Hepatocyte (in vitro differentiated cells): Measurements from ENCODE around the gene RAB12. TPM values are rescaled to one million over a fixed set of nuclear protein-coding genes. Genes with fewer than 3 reads are reported as not detected.
"Not testable (repeated sequence)": the region's sequence is repeated elsewhere in the genome, so short reads cannot be mapped to it uniquely, and the experiment has no call there.

ENCODE experiments used
- DNase-seq: peaks from one replicate; pipeline ENCODE4 v3.0.0-alpha.2; 2016; ENCODE audit warnings: low spot score
- H2AFZ ChIP-seq: fragments of 200-600 bp; sonication (generic); 2 replicates; pipeline ENCODE4 v1.6.0; 2016; ENCODE audit warnings: antibody characterized with exemption, mild to moderate bottlenecking
- H3K27ac ChIP-seq: fragments of 200-600 bp; sonication (generic); 2 replicates; pipeline ENCODE4 v1.5.1; 2016; ENCODE audit warnings: mild to moderate bottlenecking
- H3K27me3 ChIP-seq: fragments of 200-600 bp; sonication (generic); 2 replicates; pipeline ENCODE4 v1.6.1; 2016
- H3K36me3 ChIP-seq: fragments of 200-600 bp; sonication (generic); replicated peaks from 2 replicates; pipeline ENCODE4 v1.5.1; 2016; ENCODE audit warnings: low read depth; ENCODE audit not compliant: insufficient read depth
- H3K4me1 ChIP-seq: fragments of 200-600 bp; sonication (generic); 2 replicates; pipeline ENCODE4 v1.5.1; 2016; ENCODE audit warnings: mild to moderate bottlenecking, moderate library complexity; ENCODE audit not compliant: insufficient read depth
- H3K4me2 ChIP-seq: fragments of 200-600 bp; sonication (generic); 2 replicates; pipeline ENCODE4 v1.6.0; 2016
- H3K4me3 ChIP-seq: fragments of 200-600 bp; sonication (generic); 2 replicates; pipeline ENCODE4 v1.5.1; 2016; ENCODE audit warnings: mild to moderate bottlenecking
- H3K79me2 ChIP-seq: fragments of 200-600 bp; sonication (generic); 2 replicates; pipeline ENCODE4 v1.6.0; 2017; ENCODE audit warnings: mild to moderate bottlenecking
- H3K9me2 ChIP-seq: fragments of 200-600 bp; sonication (generic); replicated peaks from 2 replicates; pipeline ENCODE4 v1.6.0; 2017; ENCODE audit warnings: mild to moderate bottlenecking; ENCODE audit not compliant: insufficient read depth
- H3K9me3 ChIP-seq: fragments of 200-600 bp; sonication (generic); 2 replicates; pipeline ENCODE4 v1.5.1; 2016; ENCODE audit warnings: low read depth, mild to moderate bottlenecking
- H4K20me1 ChIP-seq: fragments of 200-600 bp; sonication (generic); 2 replicates; pipeline ENCODE4 v1.6.0; 2016; ENCODE audit warnings: mild to moderate bottlenecking; ENCODE audit not compliant: insufficient read depth, poor library complexity, severe bottlenecking
- EZH2 ChIP-seq: fragments of 200-600 bp; sonication (generic); IDR thresholded peaks from 2 replicates; pipeline ENCODE4 v1.6.1; 2016; ENCODE audit warnings: antibody characterized with exemption, mild to moderate bottlenecking, borderline replicate concordance
- EZH2phosphoT487 ChIP-seq: fragments of 200-600 bp; sonication (generic); IDR thresholded peaks from one replicate; pipeline ENCODE4 v1.6.1; 2018; ENCODE audit warnings: antibody characterized with exemption, mild to moderate bottlenecking, low read depth, moderate library complexity; ENCODE audit not compliant: unreplicated experiment, severe bottlenecking
- WGBS: methylation state at CpG from one replicate; pipeline ENCODE4 v1.1.6; 2016; ENCODE audit warnings: low lambda C conversion rate; ENCODE audit errors: missing lambda C conversion rate; 5-methylcytosine and 5-hydroxymethylcytosine counted together
- polyA plus RNA-seq: library from polyadenylated mRNA; unstranded; fragments of >200 nt; fragmentation: Nextera tagmentation; extraction: Ambion mirVana; gene quantifications from 2 replicates; pipeline ENCODE4 v1.2.1, GENCODE V29; 2016
- total RNA-seq: library from RNA; depleted of rRNA; stranded (reverse); fragments of >200 nt; gene quantifications from 2 replicates; pipeline ENCODE4 v1.2.3, GENCODE V29; 2014
- TF ChIP-seq, protein P1 (sequence below): fragments of 200-600 bp; sonication (generic); IDR thresholded peaks from 2 replicates; pipeline ENCODE4 v1.5.1; 2016; ENCODE audit warnings: antibody characterized with exemption, mild to moderate bottlenecking; ENCODE audit not compliant: poor library complexity

Gene RAB12
- total and polyA plus RNA-seq, 2 experiments from 2014 or later, result 4.7 to 33.2 TPM

DNA sequence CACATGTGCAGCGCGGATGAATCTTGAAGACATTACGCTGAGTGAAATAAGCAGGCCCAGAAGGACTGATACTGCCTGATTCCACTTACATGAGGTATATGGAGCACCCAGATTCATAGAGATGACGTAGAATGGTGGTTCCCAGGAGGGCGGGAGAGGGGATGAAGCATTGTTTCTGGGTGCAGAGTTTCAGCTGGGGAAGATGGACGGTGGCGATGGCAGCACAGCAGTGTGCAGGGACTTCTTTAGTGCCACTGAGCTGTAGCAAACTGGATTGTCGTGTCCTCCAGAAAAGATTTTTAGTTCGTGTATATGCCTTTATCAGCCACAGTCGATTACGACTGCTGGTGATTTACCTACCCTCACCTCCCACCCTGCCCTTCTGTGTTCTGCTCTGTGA lies 30.5 kb downstream of the RAB12 start:
- Histone ChIP-seq H3K9me2 (no peaks in the 10 kb centered on the region), H3K79me2 (no peaks in the 10 kb centered on the region), H3K9me3 (no peaks in the 10 kb centered on the region), H2AFZ (no peak overlapping the region), H3K27me3 (no peaks in the 10 kb centered on the region), H3K27ac (no peak overlapping the region), H3K4me3 (no peak overlapping the region), H3K4me1 (no peaks in the 10 kb centered on the region), H3K36me3 (peaks cover 8% of the 10 kb centered on the region), H3K4me2 (no peak overlapping the region), H4K20me1 (no peaks in the 10 kb centered on the region)
- no peak for DNase-seq
- 97% methylated on average over 11 of the region's 11 CpGs for WGBS
- TF ChIP-seq, protein P1, sequence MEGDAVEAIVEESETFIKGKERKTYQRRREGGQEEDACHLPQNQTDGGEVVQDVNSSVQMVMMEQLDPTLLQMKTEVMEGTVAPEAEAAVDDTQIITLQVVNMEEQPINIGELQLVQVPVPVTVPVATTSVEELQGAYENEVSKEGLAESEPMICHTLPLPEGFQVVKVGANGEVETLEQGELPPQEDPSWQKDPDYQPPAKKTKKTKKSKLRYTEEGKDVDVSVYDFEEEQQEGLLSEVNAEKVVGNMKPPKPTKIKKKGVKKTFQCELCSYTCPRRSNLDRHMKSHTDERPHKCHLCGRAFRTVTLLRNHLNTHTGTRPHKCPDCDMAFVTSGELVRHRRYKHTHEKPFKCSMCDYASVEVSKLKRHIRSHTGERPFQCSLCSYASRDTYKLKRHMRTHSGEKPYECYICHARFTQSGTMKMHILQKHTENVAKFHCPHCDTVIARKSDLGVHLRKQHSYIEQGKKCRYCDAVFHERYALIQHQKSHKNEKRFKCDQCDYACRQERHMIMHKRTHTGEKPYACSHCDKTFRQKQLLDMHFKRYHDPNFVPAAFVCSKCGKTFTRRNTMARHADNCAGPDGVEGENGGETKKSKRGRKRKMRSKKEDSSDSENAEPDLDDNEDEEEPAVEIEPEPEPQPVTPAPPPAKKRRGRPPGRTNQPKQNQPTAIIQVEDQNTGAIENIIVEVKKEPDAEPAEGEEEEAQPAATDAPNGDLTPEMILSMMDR, result no peak
- TF ChIP-seq EZH2phosphoT487 (no peak), EZH2 (no peak)

DNA sequence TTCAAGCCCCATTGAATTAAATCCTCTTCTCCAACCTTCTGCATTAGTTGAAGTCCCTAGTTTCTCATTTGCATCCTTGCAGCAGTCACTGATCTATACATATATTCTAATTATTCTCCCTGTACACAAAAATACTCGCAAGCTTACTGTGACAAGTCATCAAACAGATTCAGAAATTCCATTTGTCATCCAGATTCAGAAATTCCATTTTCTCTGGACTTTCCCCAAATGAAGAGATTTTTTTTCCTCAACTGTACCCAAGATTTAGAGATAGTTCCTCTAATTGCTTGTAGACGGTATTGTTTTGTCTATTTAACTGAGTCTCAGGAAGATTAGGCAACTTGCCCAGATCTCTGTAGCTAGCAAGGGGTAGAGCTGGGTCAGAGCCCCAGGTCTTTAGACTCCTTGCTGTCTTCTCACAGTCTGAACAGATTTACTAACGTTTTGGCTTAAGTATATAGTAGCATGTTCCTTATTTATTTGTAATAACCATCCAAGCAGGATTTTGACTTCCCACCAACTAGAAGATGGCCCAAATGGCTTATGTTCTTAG lies 34.2 kb downstream of the RAB12 start:
- H3K27me3 ChIP-seq, result no peaks in the 10 kb centered on the region
- H3K27ac ChIP-seq, result no peak overlapping the region
- no peaks in the 10 kb centered on the region for H3K4me1 ChIP-seq
- no peak overlapping the region for H3K4me3 ChIP-seq
- no peaks in the 10 kb centered on the region for H3K9me3 ChIP-seq
- no peaks in the 10 kb centered on the region for H3K9me2 ChIP-seq
- H3K79me2 ChIP-seq, result no peaks in the 10 kb centered on the region
- no peak overlapping the region for H2AFZ ChIP-seq
- H3K4me2 ChIP-seq, result no peak overlapping the region
- no peak for DNase-seq
- peaks cover 5% of the 10 kb centered on the region for H3K36me3 ChIP-seq
- 65% methylated on average over 3 of the region's 3 CpGs for WGBS
- TF ChIP-seq EZH2 (no peak), EZH2phosphoT487 (no peak)
- TF ChIP-seq, protein P1, result no peak
- H4K20me1 ChIP-seq, result no peaks in the 10 kb centered on the region

DNA sequence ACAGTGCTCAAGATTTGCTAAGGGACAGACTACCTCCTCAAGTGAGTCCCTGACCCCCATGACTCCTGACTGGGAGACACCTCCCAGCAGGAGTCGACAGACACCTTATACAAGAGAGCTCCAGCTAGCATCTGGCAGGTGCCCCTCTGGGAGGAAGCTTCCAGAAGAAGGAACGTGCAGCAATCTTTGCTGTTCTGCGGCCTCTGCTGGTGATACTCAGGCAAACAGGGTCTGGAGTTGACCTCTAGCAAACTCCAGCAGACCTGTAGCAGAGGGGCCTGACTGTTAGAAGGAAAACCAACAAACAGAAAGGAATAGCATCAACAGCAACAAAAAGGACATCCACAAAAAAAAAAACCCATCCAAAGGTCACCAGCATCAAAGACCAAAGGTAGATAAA lies 38.1 kb downstream of the RAB12 start:
- H2AFZ ChIP-seq, H3K4me1 ChIP-seq, H3K27me3 ChIP-seq, H4K20me1 ChIP-seq, H3K36me3 ChIP-seq, H3K4me2 ChIP-seq, H3K4me3 ChIP-seq, H3K27ac ChIP-seq, H3K9me2 ChIP-seq, H3K79me2 ChIP-seq, H3K9me3 ChIP-seq, DNase-seq: not testable (repeated sequence)
- 89% methylated on average over 3 of the region's 3 CpGs for WGBS

DNA sequence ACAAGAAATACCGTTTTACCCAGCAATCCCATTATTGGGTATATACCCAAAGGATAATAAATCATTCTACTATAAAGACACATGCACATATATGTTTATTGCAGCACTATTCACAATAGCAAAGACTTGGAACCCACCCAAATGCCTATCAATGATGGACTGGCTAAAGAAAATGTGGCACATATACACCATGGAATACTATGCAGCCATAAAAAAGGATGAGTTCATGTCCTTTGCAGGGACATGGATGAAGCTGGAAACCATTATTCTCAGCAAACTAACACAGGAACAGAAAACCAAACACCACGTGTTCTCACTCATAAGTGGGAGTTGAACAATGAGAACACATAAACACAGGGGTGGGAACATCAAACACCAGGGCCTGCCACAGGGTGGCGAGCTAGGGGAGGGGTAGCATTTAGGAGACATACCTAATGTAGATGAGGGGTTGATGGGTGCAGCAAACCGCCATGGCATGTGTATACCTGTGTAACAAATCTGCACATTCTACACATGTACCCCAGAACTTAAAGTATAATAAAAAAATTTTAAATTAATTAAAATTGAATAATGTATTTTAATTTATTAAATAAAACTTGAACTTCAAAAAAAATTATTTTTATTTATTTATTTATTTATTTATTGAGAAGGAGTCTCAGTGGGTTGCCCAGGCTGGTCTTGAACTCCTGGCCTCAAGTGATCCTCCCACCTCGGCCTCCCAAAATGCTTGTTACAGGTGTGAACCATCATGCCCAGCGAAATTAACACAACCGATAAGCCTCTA lies 42.4 kb downstream of the RAB12 start:
- DNase-seq, H2AFZ ChIP-seq, H3K9me2 ChIP-seq, H3K79me2 ChIP-seq, H3K4me2 ChIP-seq, H3K4me1 ChIP-seq, H4K20me1 ChIP-seq, H3K9me3 ChIP-seq, H3K4me3 ChIP-seq, H3K27me3 ChIP-seq, H3K27ac ChIP-seq, H3K36me3 ChIP-seq: not testable (repeated sequence)
- 92% methylated on average over 7 of the region's 7 CpGs for WGBS
